Pancreas (tissue), 10 donors: ENCODE results near the gene CD101. TPM values are rescaled to one million over a fixed set of nuclear protein-coding genes. Genes with fewer than 3 reads are reported as not detected.
A peak's percentile ranks its signal among the peaks of the same experiment; 100 is the strongest.

Experiments used
- ATAC-seq, 4 donors: fragments of 200-7000 bp; cut with Tn5 transposase; one replicate each; pipeline versions ENCODE4 v1.8.0 to v1.9.1; 2020; ENCODE audit warnings: mild to moderate bottlenecking in 4 of 4, moderate library complexity in 4 of 4
- DNase-seq, 6 donors: peaks; one replicate each; pipeline ENCODE4 v3.0.0-alpha.2; 2020
- FAIRE-seq: peaks from 2 replicates; lab custom pipeline; 2012; peaks lifted over from hg19 to GRCh38; lab: Jason Lieb, UNC
- H3K27ac ChIP-seq, 4 donors: fragments of 200-600 bp; sonication (generic); 1 replicate in 3 of 4; 2 replicates in 1 of 4; pipeline versions ENCODE4 v1.5.0 to v1.8.0; 2020
- H3K27me3 ChIP-seq, 4 donors: fragments of 200-600 bp; one replicate each; pipeline ENCODE4 v1.8.0; 2021
- H3K36me3 ChIP-seq, 3 donors: fragments of 200-600 bp; sonication (generic) in 1 of 3; one replicate each; pipeline versions ENCODE4 v1.5.0 to v1.8.0; 2020 to 2021
- H3K4me1 ChIP-seq, 3 donors: fragments of 200-600 bp; one replicate each; pipeline ENCODE4 v1.8.0; 2021
- H3K4me3 ChIP-seq, 4 donors: fragments of 200-600 bp; sonication (generic) in 2 of 4; one replicate each; pipeline versions ENCODE4 v1.5.0 to v1.8.0; 2020 to 2021
- H3K9me3 ChIP-seq, 4 donors: fragments of 200-600 bp; one replicate each; pipeline ENCODE4 v1.8.0; 2021
- WGBS, 2 donors: extraction: QIAGEN DNeasy Blood & Tissue Kit; methylation state at CpG; one replicate each; pipeline ENCODE4 v1.1.7; 2013; 5-methylcytosine and 5-hydroxymethylcytosine counted together
- intact Hi-C, 3 donors: fragments of 100-400 bp; cut with DNase I; formaldehyde crosslinking; loops; one replicate each; pipeline versions ENCODE4 v1.11.1 to v1.14.2; 2022
- polyA plus RNA-seq, 2 donors: library from polyadenylated mRNA; stranded (reverse); fragments of 200-250 nt; gene quantifications; one replicate each; pipeline ENCODE4 v1.2.3, GENCODE V29; 2013
- total RNA-seq, 6 donors: library from RNA; stranded (reverse); fragmentation: NEBNext Ultra II Directional in 4 of 6; extraction: Animal tissue kit (Norgen Biotek cat#: 25700) in 4 of 6; gene quantifications; one replicate each; pipeline versions ENCODE4 v1.2.1 to v1.2.4, GENCODE V29; 2021 to 2023
- TF ChIP-seq, protein P1 (sequence below), 4 donors: fragments of 200-600 bp; sonication (generic) in 3 of 4; IDR thresholded peaks; one replicate each; pipeline versions ENCODE4 v1.5.0 to v1.8.0; 2021; ENCODE audit warnings: antibody characterized with exemption in 4 of 4
- donor health status: healthy with polysubstance abuse.
- donor health status: DM: no; HTN: no; CAD: no; lungs with moderate emphysema.
- donor health status: DM: no; HTN: no; CAD: no.
- donor health status: control.
- donor health status: control.
- donor health status: Bipolar disorder and iron deficiency.
- donor health status: DM: yes; HTN: yes; CAD: no.
- donor health status: DM: no; HTN: no; CAD: no.
- donor health status: DM: no; HTN: no; CAD: no.
- donor health status: DM: yes; HTN: yes; CAD: no.

CD101 gene
- total and polyA plus RNA-seq, 8 donors: 0.51 to 3.4 (median 1.5) TPM

- no peaks in the 10 kb centered on the region for H3K9me3 ChIP-seq
- peaks cover 0 to 3% (median 0%) of the 10 kb centered on the region in 3 donors for H3K36me3 ChIP-seq
- intact Hi-C loops: loop anchor here in 2 of 3 donors (10.0 kb wide), 2 partner anchors 55 to 225 kb away; partner anchors contain the start of gene TRIM45 (in 1 of the 2)
- 89 to 91% methylated on average over 2 of the region's 2 CpGs for WGBS, 2 donors
- TF ChIP-seq, protein P1, sequence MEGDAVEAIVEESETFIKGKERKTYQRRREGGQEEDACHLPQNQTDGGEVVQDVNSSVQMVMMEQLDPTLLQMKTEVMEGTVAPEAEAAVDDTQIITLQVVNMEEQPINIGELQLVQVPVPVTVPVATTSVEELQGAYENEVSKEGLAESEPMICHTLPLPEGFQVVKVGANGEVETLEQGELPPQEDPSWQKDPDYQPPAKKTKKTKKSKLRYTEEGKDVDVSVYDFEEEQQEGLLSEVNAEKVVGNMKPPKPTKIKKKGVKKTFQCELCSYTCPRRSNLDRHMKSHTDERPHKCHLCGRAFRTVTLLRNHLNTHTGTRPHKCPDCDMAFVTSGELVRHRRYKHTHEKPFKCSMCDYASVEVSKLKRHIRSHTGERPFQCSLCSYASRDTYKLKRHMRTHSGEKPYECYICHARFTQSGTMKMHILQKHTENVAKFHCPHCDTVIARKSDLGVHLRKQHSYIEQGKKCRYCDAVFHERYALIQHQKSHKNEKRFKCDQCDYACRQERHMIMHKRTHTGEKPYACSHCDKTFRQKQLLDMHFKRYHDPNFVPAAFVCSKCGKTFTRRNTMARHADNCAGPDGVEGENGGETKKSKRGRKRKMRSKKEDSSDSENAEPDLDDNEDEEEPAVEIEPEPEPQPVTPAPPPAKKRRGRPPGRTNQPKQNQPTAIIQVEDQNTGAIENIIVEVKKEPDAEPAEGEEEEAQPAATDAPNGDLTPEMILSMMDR (IDR thresholded peaks at IDR 0.05): no peak
- ATAC-seq (no peak), DNase-seq (no peak), FAIRE-seq (no peak)
- H3K27ac ChIP-seq: no peak overlapping the region
- H3K4me3 ChIP-seq: no peak overlapping the region
- no peaks in the 10 kb centered on the region for H3K4me1 ChIP-seq
- no peaks in the 10 kb centered on the region for H3K27me3 ChIP-seq
These were observed 68.6 kb downstream of the CD101 start for GRCh38 chr1:117070124-117070523.

DNA sequence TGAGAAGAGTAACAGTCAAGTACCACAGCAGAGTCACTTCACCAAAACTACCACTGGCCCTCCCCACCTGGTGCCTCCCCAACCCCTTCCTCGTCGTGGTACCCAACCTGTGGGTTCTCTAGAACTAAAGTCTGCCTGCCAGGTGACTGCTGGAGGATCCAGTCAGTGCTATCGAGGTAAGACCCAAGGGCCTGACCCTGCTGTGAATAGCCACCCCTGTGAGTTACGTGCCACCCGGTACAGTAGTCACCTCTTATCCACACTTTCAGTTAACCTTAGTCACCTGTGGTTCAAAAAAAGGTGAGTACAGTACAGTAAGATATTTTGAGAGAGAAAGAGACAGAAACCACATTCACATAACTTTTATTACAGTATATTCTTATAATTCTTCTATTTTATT, 75.1 kb downstream of the CD101 start:
- no peak for ATAC-seq
- no peaks in the 10 kb centered on the region for H3K27me3 ChIP-seq
- H3K4me1 ChIP-seq: no peaks in the 10 kb centered on the region
- TF ChIP-seq, protein P1 (IDR thresholded peaks at IDR 0.05): no peak
- DNase-seq: no peak
- no peak for FAIRE-seq
- H3K27ac ChIP-seq: no peak overlapping the region
- peaks cover 0 to 18% (median 7%) of the 10 kb centered on the region in 3 donors for H3K36me3 ChIP-seq
- intact Hi-C loops: loop anchor here in 2 of 3 donors (10.0 kb wide), 2 partner anchors 48 to 218 kb away; partner anchors contain the start of gene TRIM45 (in 1 of the 2)
- WGBS, 2 donors: 96 to 99% methylated on average over 5 of the region's 5 CpGs
- no peak overlapping the region for H3K4me3 ChIP-seq
- H3K9me3 ChIP-seq: no peaks in the 10 kb centered on the region

DNA sequence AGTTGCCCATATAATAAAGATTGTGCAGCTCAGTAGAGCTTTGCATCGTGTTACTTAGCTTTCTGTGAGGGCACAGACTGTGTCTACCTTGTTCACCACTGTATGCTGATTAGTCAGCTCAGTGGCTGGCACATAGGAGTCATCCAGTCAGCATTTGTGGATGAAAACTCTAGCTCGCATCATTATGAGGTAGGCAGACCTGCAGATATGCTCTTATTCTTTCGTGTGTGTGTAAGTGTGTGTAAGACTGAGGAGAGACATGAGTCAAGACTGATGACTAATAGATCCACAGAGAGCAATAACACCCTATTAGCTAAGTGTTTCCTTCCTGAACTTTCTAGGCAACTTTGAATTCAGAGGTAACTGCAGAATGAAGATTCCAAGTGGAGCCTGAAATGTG, 75.7 kb downstream of the CD101 start:
- no peak overlapping the region for H3K4me3 ChIP-seq
- 74 to 86% methylated on average over 3 of the region's 3 CpGs for WGBS, 2 donors
- no peak overlapping the region for H3K27ac ChIP-seq
- ATAC-seq: no peak
- H3K36me3 ChIP-seq: peaks cover 0 to 18% (median 9%) of the 10 kb centered on the region in 3 donors
- no peak for DNase-seq
- H3K27me3 ChIP-seq: no peaks in the 10 kb centered on the region
- intact Hi-C loops: loop anchor here in 2 of 3 donors (10.0 kb wide), 2 partner anchors 48 to 218 kb away; partner anchors contain the start of gene TRIM45 (in 1 of the 2)
- TF ChIP-seq, protein P1 (IDR thresholded peaks at IDR 0.05): no peak
- H3K9me3 ChIP-seq: no peaks in the 10 kb centered on the region
- no peak for FAIRE-seq
- no peaks in the 10 kb centered on the region for H3K4me1 ChIP-seq

GRCh38 chr1:117079737-117080136, 78.2 kb downstream of the CD101 start:
- DNase-seq (no peak), FAIRE-seq (no peak), ATAC-seq (peak in 1 of 4 donors; percentile 24)
- Histone ChIP-seq H3K27me3 (no peaks in the 10 kb centered on the region), H3K36me3 (peaks cover 0 to 18% (median 9%) of the 10 kb centered on the region in 3 donors), H3K4me1 (no peaks in the 10 kb centered on the region), H3K27ac (no peak overlapping the region), H3K4me3 (no peak overlapping the region), H3K9me3 (no peaks in the 10 kb centered on the region)
- TF ChIP-seq, protein P1 (IDR thresholded peaks at IDR 0.05): no peak
- WGBS, 2 donors: 66 to 77% methylated on average over 5 to 6 of the region's 6 CpGs
- intact Hi-C loops: loop anchor here (10.0 kb wide), 2 partner anchors 45 to 215 kb away; partner anchors contain the start of gene TRIM45 (in 1 of the 3)

- H3K9me3 ChIP-seq: no peaks in the 10 kb centered on the region
- no peaks in the 10 kb centered on the region for H3K27me3 ChIP-seq
- DNase-seq (no peak), FAIRE-seq (no peak), ATAC-seq (no peak)
- H3K36me3 ChIP-seq: peaks cover 0 to 3% (median 0%) of the 10 kb centered on the region in 3 donors
- H3K4me3 ChIP-seq: no peak overlapping the region
- no peaks in the 10 kb centered on the region for H3K4me1 ChIP-seq
- TF ChIP-seq, protein P1 (IDR thresholded peaks at IDR 0.05): no peak
- intact Hi-C loops: loop anchor here in 1 of 3 donors (10.0 kb wide), 1 partner anchor 211 kb away; no protein-coding TSS in a partner anchor
- 80 to 82% methylated on average over 6 of the region's 6 CpGs for WGBS, 2 donors
- no peak overlapping the region for H3K27ac ChIP-seq
These were observed 82.7 kb downstream of the CD101 start for GRCh38 chr1:117084231-117084630.
